Left ventricle myocardium superior (tissue), 1 donor: ENCODE data around the gene BRAT1. TPM values are rescaled to one million over a fixed set of nuclear protein-coding genes. Genes with fewer than 3 reads are reported as not detected.
A peak's percentile ranks its signal among the peaks of the same experiment; 100 is the strongest.

Source experiments
- ATAC-seq: fragments of 200-7000 bp; cut with Tn5 transposase; one replicate; pipeline ENCODE4 v1.9.1; 2020; ENCODE audit warnings: mild to moderate bottlenecking, moderate library complexity
- DNase-seq: peaks from one replicate; pipeline ENCODE4 v3.0.0-alpha.2; 2020
- intact Hi-C: fragments of 100-400 bp; cut with micrococcal nuclease; formaldehyde crosslinking; loops from one replicate; pipeline ENCODE4 v1.11.0; 2022
- total RNA-seq: library from RNA; stranded (reverse); fragmentation: NEBNext Ultra II Directional; extraction: Animal tissue kit (Norgen Biotek cat#: 25700); gene quantifications from one replicate; pipeline ENCODE4 v1.2.1, GENCODE V29; 2021
- donor health status: DM: no; HTN: yes; CAD: no; lungs with severe emphysema.

The BRAT1 gene
- total RNA-seq, 1 donor from 2014 or later, result 16.5 TPM

- DNase-seq, result no peak
- intact Hi-C loops, result no loop called here
- ATAC-seq, result no peak
These were observed 37.4 kb downstream of the BRAT1 start for GRCh38 chr7:2517678-2518507.

- DNase-seq (no peak), ATAC-seq (no peak)
These were observed 38.3 kb downstream of the BRAT1 start for GRCh38 chr7:2517026-2517425.

GRCh38 chr7:2516194-2516555 lies 39.1 kb downstream of the BRAT1 start:
- DNase-seq (no peak), ATAC-seq (no peak)
- intact Hi-C loops, result no loop called here

More at GRCh38 chr7:2517026-2517425, 38.3 kb downstream of the BRAT1 start:
- intact Hi-C loops, result no loop called here

- intact Hi-C loops, result no loop called here
- DNase-seq (no peak), ATAC-seq (no peak)
These were observed 39.7 kb downstream of the BRAT1 start for GRCh38 chr7:2515424-2516193.

GRCh38 chr7:2514473-2515423 lies 40.6 kb downstream of the BRAT1 start:
- DNase-seq, result no peak
- no peak for ATAC-seq
- intact Hi-C loops, result no loop called here

GRCh38 chr7:2513702-2514101 lies 41.6 kb downstream of the BRAT1 start:
- intact Hi-C loops, result no loop called here
- no peak for DNase-seq
- no peak for ATAC-seq

- no peak for ATAC-seq
- intact Hi-C loops, result no loop called here
- no peak for DNase-seq
These were observed 42.6 kb downstream of the BRAT1 start for GRCh38 chr7:2512713-2513112.

GRCh38 chr7:2512179-2512661 lies 43.1 kb downstream of the BRAT1 start:
- ATAC-seq, result peak; percentile 45
- intact Hi-C loops, result no loop called here
- peak; percentile 58 for DNase-seq

GRCh38 chr7:2511769-2512168 lies 43.6 kb downstream of the BRAT1 start:
- intact Hi-C loops, result no loop called here
- ATAC-seq (peak; percentile 1), DNase-seq (no peak)

GRCh38 chr7:2510909-2511768 lies 44.2 kb downstream of the BRAT1 start:
- intact Hi-C loops, result no loop called here
- peak; percentile 60 for DNase-seq
- ATAC-seq, result peak; percentile 33

- intact Hi-C loops, result no loop called here
- DNase-seq (no peak), ATAC-seq (no peak)
These were observed 45.1 kb downstream of the BRAT1 start for GRCh38 chr7:2510130-2510776.

- intact Hi-C loops, result no loop called here
- ATAC-seq, result no peak
These were observed 45.9 kb downstream of the BRAT1 start for GRCh38 chr7:2509298-2509906.

GRCh38 chr7:2508327-2509215 lies 46.8 kb downstream of the BRAT1 start:
- ATAC-seq (peak; percentile 69), DNase-seq (peak; percentile 86)
- intact Hi-C loops, result no loop called here

More at GRCh38 chr7:2509298-2509906, 45.9 kb downstream of the BRAT1 start:
- no peak for DNase-seq

GRCh38 chr7:2507917-2508306 lies 47.4 kb downstream of the BRAT1 start:
- DNase-seq (no peak), ATAC-seq (no peak)
- intact Hi-C loops, result no loop called here

- no peak for ATAC-seq
- intact Hi-C loops, result no loop called here
- no peak for DNase-seq
These were observed 48.0 kb downstream of the BRAT1 start for GRCh38 chr7:2507208-2507916.

GRCh38 chr7:2505401-2505800 lies 49.9 kb downstream of the BRAT1 start:
- DNase-seq (no peak), ATAC-seq (no peak)
- intact Hi-C loops, result no loop called here
